Transverse colon (tissue), 4 donors: ENCODE results near the gene CSNK2A1. TPM values are rescaled to one million over a fixed set of nuclear protein-coding genes. Genes with fewer than 3 reads are reported as not detected.

Experiments used
- DNase-seq: peaks from one replicate; pipeline ENCODE4 v3.0.0-alpha.2; 2019
- H3K27ac ChIP-seq, 4 donors: fragments of 200-600 bp; sonication (generic); 2 replicates each; pipeline ENCODE4 v1.5.1; 2016 to 2018; ENCODE audit warnings: inconsistent platforms in 4 of 4
- H3K27me3 ChIP-seq: fragments of 200-600 bp; sonication (generic); 2 replicates; pipeline ENCODE4 v1.5.1; 2017; ENCODE audit warnings: inconsistent platforms
- H3K36me3 ChIP-seq, 4 donors: fragments of 200-600 bp; sonication (generic); 2 replicates each; pipeline ENCODE4 v1.5.1; 2017 to 2019; ENCODE audit warnings: inconsistent platforms in 4 of 4
- H3K4me1 ChIP-seq, 4 donors: fragments of 200-600 bp; sonication (generic); 2 replicates each; pipeline ENCODE4 v1.5.1; 2017 to 2020; ENCODE audit warnings: inconsistent platforms in 4 of 4
- H3K4me3 ChIP-seq, 4 donors: fragments of 200-600 bp; sonication (generic); 1 replicate in 1 of 4; 2 replicates in 3 of 4; pipeline versions ENCODE4 v1.5.1 to v1.6.1; 2017 to 2019; ENCODE audit warnings: inconsistent platforms in 4 of 4
- H3K9me3 ChIP-seq, 2 donors: fragments of 200-600 bp; sonication (generic); 2 replicates each; pipeline ENCODE4 v1.5.1; 2017 to 2019; ENCODE audit warnings: inconsistent platforms in 2 of 2
- CTCF ChIP-seq, 5 experiments: fragments of 200-600 bp in 3 of 5; fragments of 450-650 bp in 2 of 5; sonication (generic) in 3 of 5; IDR thresholded peaks; 1 replicate in 2 of 5; 2 replicates in 3 of 5; pipeline ENCODE4 v1.5.1; 2016 to 2017; ENCODE audit warnings: antibody characterized with exemption in 5 of 5, inconsistent platforms in 3 of 5, mild to moderate bottlenecking in 2 of 5, moderate library complexity in 1 of 5
- EP300 ChIP-seq: sonication (generic); formaldehyde crosslinking; IDR thresholded peaks from one replicate; pipeline ENCODE4 v1.6.1; 2017; ENCODE audit warnings: antibody characterized with exemption, low read depth
- POLR2A ChIP-seq: fragments of 450-650 bp; IDR thresholded peaks from one replicate; pipeline ENCODE4 v1.6.1; 2016; ENCODE audit warnings: antibody characterized with exemption, mild to moderate bottlenecking, moderate library complexity
- POLR2AphosphoS5 ChIP-seq, 3 donors: sonication (generic); formaldehyde crosslinking; IDR thresholded peaks; one replicate each; pipeline ENCODE4 v1.6.1; 2016; ENCODE audit warnings: antibody characterized with exemption in 3 of 3
- WGBS, 2 donors: methylation state at CpG; one replicate each; pipeline ENCODE4 v1.1.5; 2018; ENCODE audit warnings: low coverage in 1 of 2; 5-methylcytosine and 5-hydroxymethylcytosine counted together
- in situ Hi-C, 4 donors: fragments of 200-750 bp; cut with MboI; loops; one replicate each; pipeline versions ENCODE4 v1.15.0 to v1.15.1; 2017; ENCODE audit warnings: low sequenced_read_pairs in 3 of 4, low pct_ligation_motif_present in 1 of 4, low pct_unique_long_range_greater_than_20kb in 1 of 4
- intact Hi-C: fragments of 100-400 bp; cut with DNase I; formaldehyde crosslinking; loops from one replicate; pipeline ENCODE4 v1.15.1; 2023; ENCODE audit warnings: low total_unique reads
- total RNA-seq, 4 donors: library from RNA; depleted of rRNA; stranded (reverse); fragments of >200 nt; gene quantifications; one replicate each; pipeline ENCODE4 v1.1.0, GENCODE V29; 2016

CSNK2A1 gene
- total RNA-seq, 4 donors from 2014 or later = 76.7 to 100 (median 82.6) TPM

GRCh38 chr20:481167-481566 lies 62.4 kb downstream of the CSNK2A1 start:
- intact Hi-C loops = no loop called here
- TF ChIP-seq POLR2AphosphoS5 (IDR thresholded peaks at IDR 0.05) (no peak), POLR2A (no peak), EP300 (no peak), CTCF (IDR thresholded peaks at IDR 0.05) (no peak)
- 50 to 57% methylated on average over 1 of the region's 1 CpG for WGBS, 2 donors
- Histone ChIP-seq H3K27me3 (no peaks in the 10 kb centered on the region), H3K36me3 (peaks cover 0 to 41% (median 15%) of the 10 kb centered on the region in 4 donors), H3K27ac (no peak overlapping the region), H3K9me3 (no peaks in the 10 kb centered on the region), H3K4me3 (no peak overlapping the region), H3K4me1 (peaks cover 0 to 13% (median 4%) of the 10 kb centered on the region in 4 donors)
- in situ Hi-C loops = loop anchor here in 2 of 4 donors (5.0 to 10.0 kb wide), 2 partner anchors 126 to 129 kb away; no protein-coding TSS in a partner anchor
- DNase-seq = no peak

- Histone ChIP-seq H3K27ac (no peak overlapping the region), H3K9me3 (no peaks in the 10 kb centered on the region), H3K4me1 (peaks cover 0 to 23% (median 8%) of the 10 kb centered on the region in 4 donors), H3K4me3 (no peak overlapping the region), H3K36me3 (peaks cover 0 to 30% (median 11%) of the 10 kb centered on the region in 4 donors), H3K27me3 (no peaks in the 10 kb centered on the region)
- intact Hi-C loops = no loop called here
- no peak for DNase-seq
- in situ Hi-C loops = loop anchor here in 2 of 4 donors (5.0 to 10.0 kb wide), 2 partner anchors 125 to 128 kb away; no protein-coding TSS in a partner anchor
- WGBS, 2 donors = 58 to 63% methylated on average over 3 of the region's 3 CpGs
- TF ChIP-seq POLR2A (no peak), CTCF (IDR thresholded peaks at IDR 0.05) (no peak), EP300 (no peak), POLR2AphosphoS5 (IDR thresholded peaks at IDR 0.05) (no peak)
Measured at GRCh38 chr20:480044-480443, 63.5 kb downstream of the CSNK2A1 start.

GRCh38 chr20:479487-479886 lies 64.1 kb downstream of the CSNK2A1 start:
- Histone ChIP-seq H3K4me3 (no peak overlapping the region), H3K27ac (no peak overlapping the region), H3K27me3 (no peaks in the 10 kb centered on the region), H3K36me3 (peaks cover 0 to 30% (median 11%) of the 10 kb centered on the region in 4 donors), H3K9me3 (no peaks in the 10 kb centered on the region), H3K4me1 (peaks cover 0 to 26% (median 9%) of the 10 kb centered on the region in 4 donors)
- intact Hi-C loops = loop anchor here (5.0 kb wide), 1 partner anchor 127 kb away; no protein-coding TSS in a partner anchor
- 43 to 50% methylated on average over 2 of the region's 2 CpGs for WGBS, 2 donors
- DNase-seq = no peak
- TF ChIP-seq CTCF (IDR thresholded peaks at IDR 0.05) (no peak), POLR2A (no peak), POLR2AphosphoS5 (IDR thresholded peaks at IDR 0.05) (no peak), EP300 (no peak)
- in situ Hi-C loops = loop anchor here in 2 of 4 donors (5.0 to 10.0 kb wide), 2 partner anchors 125 to 127 kb away; no protein-coding TSS in a partner anchor

GRCh38 chr20:478949-479429 lies 64.6 kb downstream of the CSNK2A1 start:
- intact Hi-C loops = loop anchor here (5.0 kb wide), 1 partner anchor 127 kb away; no protein-coding TSS in a partner anchor
- Histone ChIP-seq H3K27me3 (no peaks in the 10 kb centered on the region), H3K4me1 (peaks cover 0 to 26% (median 9%) of the 10 kb centered on the region in 4 donors), H3K36me3 (peaks cover 0 to 28% (median 9%) of the 10 kb centered on the region in 4 donors), H3K9me3 (no peaks in the 10 kb centered on the region), H3K27ac (no peak overlapping the region), H3K4me3 (no peak overlapping the region)
- WGBS, 2 donors = 54 to 59% methylated on average over 3 of the region's 3 CpGs
- DNase-seq = no peak
- in situ Hi-C loops = loop anchor here in 2 of 4 donors (5.0 to 10.0 kb wide), 2 partner anchors 124 to 127 kb away; no protein-coding TSS in a partner anchor
- peak; percentile 55 to 66 (median 56) for TF ChIP-seq CTCF (IDR thresholded peaks at IDR 0.05)
- no peak for TF ChIP-seq POLR2AphosphoS5 (IDR thresholded peaks at IDR 0.05)
